ENCODE data around the gene COL2A1.

COL2A1 gene

DNA sequence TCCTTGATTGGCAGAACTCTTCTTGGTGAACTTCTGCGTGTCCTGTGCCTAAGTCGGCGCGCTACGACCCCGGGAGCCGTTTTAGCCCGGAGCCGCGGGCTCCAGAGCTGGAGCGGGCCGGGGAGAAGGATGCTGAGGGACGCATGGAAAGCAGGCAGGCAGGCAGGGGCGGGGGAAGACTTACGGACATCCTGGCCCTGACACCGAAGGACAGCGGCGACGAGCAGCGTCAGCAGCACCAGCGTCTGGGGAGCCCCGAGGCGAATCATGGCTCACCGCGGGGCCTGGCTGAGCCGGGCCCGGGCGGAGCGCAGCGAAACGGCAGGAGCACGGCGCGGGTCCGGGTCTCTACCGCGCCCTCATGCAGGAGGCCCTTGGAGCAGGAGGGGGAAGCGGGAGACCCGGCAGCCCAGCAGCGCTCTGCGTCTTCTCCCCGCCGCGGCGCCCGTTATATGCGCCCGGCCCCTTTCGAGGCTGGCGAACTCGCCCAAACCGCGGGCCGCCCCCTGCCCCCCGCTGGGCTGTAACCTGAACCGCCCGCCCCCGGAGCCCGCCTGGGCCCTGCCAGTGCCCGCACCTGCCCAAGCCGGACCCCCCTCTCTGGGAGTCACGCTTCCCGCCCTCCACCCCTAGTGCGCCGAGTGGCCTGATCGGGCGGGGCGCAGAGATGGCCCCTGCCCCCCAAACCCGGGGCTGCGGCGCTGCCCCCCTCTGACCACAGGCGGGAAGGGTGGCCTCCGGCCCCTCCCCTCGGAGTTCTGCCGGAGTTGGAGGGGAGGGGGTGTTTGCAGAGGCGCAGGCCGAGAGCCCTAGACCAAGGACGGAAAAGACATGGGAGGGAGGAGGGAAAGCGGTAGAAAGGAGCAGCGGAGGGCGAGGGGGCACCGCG is at the start of gene COL2A1:
TSS of gene COL2A1 (minus strand) at position 424 of the 889 bp plus-strand sequence. CDS start at position 269, 155 bp downstream.
- no peak for DNase-seq (ENCODE audit: low read depth)

DNA sequence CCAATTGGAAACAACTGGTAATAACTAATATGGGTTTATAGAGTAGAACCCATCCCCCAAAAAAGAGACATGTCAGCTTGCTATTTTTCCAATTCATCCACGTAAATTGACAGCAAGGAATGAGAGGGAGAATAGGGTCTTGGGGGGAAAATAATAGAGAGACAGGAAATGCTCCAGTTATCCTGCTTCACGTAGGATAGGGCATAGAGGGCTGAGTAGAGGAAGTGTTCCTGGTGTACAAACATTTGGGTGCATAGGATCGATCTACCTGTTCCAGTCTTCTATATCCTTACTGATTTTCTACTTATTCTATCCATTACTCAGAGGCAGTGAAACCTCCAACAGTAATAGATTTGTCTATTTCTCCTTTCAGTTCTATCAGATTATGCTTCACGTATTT is 49.6 kb upstream of the COL2A1 start:
- DNase-seq (ENCODE audit: low read depth) = no peak

DNA sequence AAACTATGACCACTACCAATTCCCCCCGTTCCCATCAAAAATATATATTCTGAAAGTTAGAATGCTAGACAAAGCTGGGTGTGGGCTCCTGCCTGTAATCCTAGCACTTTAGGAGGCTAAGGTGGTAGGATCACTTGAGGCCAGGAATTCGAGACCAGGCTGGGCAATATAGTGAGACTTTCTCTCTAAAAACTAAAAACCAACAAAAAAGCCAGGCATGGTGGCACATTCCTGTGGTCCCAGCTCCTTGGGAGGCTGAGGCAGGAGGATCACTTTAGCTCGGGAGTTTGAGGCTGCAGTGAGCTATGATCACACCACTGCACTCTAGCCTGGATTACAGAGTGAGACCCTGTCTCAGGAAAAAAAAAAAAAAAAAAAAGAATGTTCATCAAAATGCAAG is 48.8 kb upstream of the COL2A1 start:
- DNase-seq (ENCODE audit: low read depth) = no peak

DNA sequence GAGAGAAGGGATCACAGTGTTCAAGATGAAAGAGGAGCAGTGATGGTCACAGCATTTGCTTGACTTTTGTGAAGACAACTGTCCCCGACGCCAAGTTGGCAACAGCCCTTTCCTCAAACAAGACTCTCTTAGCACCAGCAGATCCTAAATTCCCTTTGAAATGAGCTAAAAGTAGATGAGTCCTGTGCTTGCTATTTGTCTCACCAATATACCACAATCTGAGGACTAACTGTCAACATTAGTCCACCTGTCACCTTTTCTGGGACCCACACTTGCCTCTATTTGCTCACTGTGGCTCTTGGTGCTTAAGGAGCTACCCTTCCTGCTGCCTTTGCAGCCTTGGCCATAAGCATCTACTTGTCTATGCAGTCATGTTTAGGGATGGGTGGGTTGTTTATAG is 47.4 kb upstream of the COL2A1 start:
- no peak for DNase-seq (ENCODE audit: low read depth)

DNA sequence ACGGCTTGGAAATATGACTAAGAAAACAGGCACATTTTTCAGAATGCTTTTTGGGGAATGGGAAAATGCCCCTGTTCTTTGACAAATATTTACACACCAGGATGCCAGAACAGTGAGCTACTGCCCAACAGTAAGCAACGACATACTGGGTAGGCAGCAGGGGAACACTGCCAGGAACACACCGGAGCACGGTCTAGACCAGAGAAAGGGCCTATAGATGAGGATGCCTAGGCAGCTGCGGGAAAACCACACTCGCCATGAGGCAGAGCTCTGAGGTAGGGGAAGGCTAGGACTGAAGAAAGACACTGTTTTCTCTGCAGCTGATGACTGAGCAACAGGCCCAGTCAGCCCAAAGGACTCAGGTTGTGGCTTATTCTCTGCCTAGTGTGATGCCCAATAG is 45.9 kb upstream of the COL2A1 start:
- no peak for DNase-seq (ENCODE audit: low read depth)

DNA sequence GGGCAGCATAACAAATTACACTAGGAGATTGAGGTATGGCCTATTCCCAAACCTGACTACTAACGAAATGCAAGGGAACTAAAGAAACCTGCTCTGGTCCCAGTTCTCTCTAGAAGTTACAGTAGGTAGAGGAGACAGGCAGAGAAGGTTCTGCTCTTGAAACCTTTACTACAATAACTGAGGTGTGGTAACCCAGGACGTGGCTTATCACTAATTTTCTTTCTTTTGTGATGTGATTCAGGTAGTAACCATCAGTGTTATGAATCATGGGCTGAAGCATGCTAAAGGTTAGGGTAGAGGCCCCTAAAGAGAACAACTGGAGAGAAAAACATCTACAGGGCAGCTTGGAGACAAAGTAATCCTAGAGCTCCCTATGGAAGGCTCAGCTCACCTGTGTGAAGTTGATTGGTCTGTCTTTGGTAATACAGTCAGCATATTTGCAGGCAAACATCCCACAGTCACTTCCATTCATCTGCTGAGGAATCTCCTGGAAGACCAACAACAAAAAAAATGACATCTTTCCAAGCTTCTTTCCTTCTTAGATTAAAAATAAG is 41.8 kb upstream of the COL2A1 start:
- DNase-seq (ENCODE audit: low read depth) = no peak

DNA sequence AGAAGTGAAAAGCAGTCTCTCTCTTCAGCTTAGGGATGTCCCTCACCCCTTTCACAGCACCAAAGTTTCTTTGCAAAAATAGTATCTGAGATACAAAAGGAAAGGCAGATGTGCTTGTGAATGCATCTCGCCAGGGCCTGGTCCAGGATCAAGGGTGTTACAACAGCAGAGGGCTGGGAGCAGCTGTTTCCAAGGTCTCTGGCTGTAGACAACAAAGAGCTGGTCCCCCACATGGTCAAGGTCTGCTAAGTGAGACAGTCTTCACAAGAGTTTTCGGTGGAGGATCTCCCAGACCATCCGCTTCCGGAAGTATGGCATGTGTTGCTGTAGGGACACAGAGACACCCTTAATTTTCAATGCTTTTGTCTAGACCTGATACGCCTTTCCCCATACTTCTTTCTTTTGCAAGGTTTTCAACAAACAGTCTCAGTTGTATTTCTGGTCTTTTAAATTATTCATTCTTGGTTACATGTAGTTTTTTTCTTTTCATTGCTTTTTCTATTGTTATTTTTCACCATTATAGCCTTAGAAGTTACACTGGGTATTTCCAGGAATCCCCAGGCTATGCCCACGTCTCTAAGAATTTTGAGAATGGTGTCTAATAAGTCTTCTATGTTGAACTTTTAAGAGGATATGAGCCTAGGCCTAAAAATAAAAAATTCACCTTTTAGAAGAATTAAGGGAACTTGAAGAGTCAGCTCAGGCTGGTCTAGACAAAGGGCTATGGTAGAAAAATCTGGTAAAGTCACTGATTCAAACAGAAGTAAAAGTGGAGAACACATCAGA is 41.0 kb upstream of the COL2A1 start:
- DNase-seq (ENCODE audit: low read depth) = no peak

DNA sequence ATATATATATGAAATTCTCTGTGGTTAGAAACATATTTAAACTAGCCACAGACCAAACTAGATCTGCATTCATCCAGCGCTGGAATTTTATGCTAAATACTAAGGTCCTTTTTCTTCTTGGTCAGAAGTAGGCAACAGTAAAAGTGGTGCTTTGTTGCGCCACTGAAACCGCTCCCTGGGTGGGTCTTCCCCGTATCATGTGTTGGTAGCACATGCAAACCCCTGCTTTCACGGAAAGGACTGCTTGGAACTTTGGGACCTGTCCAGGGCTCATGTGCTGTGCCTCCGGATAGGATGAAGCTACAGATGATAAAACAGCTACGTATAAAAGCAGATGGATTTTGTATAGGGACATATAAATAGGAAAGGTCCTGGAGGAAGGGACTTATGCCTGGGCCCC is 40.1 kb upstream of the COL2A1 start:
- no peak for DNase-seq (ENCODE audit: low read depth)

DNA sequence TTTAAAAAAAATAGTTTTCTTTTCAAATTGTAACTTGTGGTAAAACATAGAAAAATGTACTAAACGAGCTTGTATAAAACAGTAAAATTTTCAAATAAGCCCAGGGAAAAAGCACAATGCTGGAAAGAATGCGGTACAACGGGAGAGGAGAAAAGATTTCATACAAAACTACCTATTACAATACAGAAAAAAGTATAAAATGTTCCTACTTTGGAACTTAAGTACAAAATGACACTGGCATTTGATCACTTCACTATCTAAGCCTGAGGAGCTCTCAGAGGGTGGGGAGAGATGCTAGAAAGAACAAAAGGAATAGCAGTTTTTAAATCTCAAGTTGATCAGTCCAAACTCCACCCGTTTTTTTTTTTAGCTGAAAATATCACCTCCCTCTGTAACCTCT is 39.5 kb upstream of the COL2A1 start:
- DNase-seq (ENCODE audit: low read depth) = no peak

DNA sequence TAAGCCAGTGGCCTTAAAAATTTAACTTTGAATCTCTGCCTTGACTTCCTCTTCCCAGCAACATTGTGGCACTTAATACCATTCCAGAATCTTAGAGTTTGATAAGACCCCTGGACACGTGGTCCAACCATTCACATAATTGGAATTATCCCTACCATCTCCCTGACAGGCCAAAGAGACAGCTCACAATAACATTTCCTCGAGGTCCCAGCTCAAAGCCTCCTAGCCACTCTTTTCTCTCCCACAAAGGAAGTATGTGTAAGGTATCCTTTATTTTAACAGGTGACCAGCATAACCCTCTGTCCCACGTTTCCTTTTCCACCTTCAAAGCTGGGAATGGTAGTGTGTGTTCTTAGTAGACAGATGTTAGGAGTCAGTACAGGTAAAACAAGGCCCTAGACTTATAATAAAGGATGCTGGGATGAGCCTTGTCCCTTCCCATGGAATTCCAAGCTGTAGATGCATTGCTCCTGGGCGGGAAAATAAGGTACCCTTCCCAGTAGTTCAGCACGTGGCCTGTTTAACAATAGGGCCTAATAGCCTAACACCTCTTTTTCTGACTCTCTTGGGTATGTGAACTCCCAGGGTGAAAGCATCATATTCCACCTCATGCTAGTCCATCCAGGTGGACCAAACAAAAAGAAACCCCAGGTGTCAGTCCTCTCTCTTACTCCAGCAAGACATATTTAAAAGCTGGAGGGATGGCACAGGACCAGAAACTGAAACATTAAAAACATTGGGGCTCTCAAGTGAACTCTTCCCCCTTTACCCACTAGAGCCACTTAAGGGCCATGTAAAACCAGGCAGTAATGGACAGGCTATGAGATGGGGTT is 37.5 kb upstream of the COL2A1 start:
- DNase-seq (ENCODE audit: low read depth) = no peak

DNA sequence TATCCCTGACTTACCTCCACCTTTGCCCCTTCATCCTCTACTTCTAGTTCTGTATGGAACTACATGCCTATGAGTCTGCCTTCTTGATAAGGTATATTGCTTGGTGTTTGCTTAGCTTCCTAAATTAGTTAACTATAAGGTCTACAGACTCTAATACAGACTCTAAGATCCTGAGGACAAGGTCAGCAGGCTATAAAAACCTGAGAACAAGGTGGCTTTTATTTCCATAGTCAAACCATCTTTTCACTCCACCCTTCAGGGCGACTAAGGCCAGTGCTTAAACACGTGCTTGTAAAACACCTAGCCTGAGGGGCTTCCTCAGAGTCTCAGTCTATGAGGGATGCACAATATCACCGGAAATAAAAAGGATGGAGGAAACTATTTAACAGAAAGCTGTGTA is 36.1 kb upstream of the COL2A1 start:
- DNase-seq (ENCODE audit: low read depth) = no peak

DNA sequence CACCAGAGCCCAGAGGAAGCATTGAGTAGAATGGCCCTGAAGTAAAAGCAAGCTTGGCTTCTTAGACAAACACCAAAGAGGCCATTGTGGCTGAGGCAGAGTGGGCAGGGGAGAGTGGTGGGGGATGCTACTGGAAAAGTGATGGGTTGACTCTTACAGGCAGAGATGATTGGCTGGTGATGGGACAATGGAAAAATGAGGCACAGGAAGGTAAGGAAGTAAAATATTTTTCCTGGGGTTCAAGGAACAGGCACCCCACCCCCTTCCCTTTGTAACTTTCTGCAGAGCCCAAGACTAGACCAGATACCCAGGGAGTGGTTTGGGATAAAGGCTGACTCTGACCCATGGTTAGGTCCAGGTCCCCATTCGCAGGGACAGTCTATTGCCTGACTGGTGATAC is 34.9 kb upstream of the COL2A1 start:
- DNase-seq (ENCODE audit: low read depth) = no peak

DNA sequence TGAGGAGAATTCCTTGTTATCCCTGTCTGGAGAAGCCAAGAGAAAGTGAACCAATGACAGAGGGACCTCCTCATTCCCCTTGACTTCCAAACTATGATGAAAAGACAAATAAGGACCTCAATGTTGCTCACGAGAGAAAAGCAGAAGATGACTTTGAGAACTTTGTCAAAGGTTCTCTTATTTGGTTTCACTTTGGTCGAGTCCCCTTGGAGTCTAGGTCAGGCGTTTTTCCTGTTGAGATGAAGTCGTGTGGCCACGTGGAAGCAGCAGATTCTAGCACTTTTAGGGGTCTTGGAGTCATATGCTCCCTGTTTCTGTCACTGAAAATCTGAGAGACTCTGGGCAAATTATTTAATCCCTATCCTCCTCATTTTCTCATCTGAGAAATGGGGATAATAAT is 33.8 kb upstream of the COL2A1 start:
- no peak for DNase-seq (ENCODE audit: low read depth)

DNA sequence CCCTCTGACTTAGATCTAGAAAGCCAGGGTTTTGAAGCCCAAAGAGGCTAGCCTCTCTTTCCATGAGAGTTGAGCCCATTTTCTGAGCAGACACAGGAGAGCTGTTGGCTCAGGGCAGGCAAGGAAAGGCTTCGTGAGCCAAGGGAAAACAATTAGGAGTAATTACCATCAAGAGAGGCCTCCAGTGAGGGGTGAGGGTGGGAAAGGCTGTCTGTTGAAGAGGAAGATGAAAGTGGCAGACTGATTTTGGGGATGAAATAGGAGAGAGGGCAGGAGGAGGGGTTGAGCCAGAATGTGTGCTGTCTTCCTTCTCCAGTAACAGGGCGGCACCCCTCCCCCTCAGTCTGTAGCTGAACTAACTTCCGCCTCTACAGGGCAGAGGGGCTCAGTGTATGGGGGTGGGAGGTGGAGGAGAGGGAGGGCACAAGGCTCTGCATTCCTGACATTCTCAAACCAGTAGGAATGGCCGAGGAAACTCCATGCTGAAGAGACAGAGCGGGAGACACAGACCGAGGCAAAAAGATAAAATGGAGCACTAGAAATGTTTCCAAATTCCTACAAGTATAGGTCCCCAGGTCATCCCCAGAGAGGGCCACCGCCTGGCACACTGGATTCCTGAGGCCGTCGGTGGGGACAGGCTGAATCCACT is 33.1 kb upstream of the COL2A1 start:
- DNase-seq (ENCODE audit: low read depth) = no peak

DNA sequence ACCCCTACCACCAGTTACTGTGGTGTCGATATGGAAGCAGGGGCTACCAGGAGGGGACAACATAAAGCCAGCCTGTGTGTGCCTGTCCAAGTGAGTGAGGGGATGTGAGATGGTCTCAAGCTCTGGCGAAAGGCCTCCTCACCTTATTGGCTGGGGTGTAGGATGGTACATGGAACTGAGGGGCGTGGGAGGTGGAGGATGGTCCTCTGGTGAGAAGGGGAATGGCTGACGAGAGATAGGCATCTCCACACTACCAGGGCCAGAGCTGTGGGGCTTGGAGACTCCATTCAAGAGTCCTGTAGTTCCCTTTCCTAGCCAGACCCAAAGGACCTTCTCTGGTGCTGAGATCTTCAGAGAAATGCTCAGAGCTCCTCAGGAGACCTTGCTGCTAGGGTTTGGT is 32.5 kb upstream of the COL2A1 start:
- DNase-seq (ENCODE audit: low read depth) = no peak

DNA sequence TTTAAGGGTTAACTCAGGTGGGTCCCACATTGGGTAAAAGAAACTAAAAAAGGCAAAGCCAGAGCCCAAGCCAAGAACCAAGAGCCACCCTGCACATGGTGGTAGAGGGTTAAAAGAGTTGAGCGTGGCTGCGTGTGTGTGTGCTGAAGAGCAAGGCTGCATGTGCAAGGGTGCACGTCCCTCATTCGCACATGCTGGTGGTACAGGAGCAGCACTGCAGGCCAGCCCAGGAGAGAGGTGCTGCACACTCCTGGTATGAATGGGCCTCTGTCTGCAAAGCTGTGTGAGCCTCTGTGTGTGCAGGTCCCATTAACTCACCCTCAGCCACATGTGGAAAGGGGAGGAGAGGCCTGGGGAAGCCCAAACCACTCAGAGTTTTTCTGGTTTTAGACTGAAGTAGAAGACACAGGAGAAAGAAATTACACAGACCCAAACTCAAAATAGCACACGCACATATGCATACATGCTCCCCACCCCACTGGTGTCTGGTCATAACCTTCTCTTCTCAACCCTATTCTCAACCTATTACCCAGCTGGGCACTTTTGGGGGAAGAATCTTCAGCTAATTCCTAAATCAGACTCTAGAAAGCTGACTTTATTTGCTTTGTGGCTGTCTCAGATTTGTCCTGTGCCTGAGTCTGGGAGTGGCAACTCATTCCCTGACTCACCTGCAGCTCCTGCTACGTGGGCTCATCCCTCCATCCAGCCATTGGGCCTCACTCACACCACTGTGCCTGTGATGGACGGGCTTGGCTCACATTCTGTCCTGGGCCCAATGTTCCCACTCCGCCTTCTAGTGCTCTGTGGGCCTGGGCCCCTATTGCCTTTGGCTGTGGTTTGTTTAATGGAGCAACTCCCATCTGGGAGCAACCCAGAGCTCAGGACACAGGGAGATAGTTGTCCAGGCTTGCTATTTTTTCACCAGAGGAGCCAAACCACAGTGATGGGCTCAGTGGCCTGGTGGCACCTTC is 30.8 kb upstream of the COL2A1 start:
- DNase-seq (ENCODE audit: low read depth) = no peak

DNA sequence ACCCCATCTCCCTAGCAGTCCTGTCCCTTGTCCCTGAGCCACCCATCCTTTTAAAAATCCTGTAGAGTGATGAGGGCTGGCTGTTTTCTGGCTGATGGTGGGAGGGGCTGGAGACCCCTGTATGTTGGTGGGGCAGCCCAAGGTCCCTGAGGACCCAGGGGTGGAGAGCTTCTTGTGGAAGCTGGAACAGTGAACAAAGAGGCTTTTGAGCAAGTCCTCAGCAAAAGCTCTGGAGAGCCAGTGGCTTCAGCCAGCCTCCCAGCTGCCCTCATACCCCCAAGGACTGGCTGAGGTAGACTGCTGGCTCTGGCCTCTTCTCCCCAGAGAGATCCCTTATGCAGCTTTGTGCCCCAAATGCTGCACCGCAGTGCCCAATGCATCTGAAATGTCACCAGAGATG is 29.2 kb upstream of the COL2A1 start:
- DNase-seq (ENCODE audit: low read depth) = no peak

DNA sequence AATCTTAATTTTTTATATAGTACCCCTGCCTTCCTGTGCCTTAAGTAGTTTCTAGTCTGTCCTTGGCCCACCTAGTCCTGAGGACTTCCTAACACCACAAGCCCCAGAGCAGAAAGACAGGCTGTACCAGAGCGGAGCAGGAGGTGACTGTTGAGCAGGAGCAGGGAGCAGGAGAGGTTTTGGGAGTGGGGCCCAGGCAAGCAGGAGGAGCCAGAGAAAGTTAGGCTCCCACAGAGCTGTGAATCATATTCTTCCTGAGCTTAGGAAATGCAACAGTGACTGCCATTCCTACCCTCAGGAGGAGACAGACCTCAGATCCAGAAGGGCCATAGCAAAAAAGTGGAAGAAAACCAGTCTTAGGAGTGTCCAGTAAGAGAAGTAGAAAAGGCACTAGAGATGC is 28.3 kb upstream of the COL2A1 start:
- DNase-seq (ENCODE audit: low read depth) = no peak

DNA sequence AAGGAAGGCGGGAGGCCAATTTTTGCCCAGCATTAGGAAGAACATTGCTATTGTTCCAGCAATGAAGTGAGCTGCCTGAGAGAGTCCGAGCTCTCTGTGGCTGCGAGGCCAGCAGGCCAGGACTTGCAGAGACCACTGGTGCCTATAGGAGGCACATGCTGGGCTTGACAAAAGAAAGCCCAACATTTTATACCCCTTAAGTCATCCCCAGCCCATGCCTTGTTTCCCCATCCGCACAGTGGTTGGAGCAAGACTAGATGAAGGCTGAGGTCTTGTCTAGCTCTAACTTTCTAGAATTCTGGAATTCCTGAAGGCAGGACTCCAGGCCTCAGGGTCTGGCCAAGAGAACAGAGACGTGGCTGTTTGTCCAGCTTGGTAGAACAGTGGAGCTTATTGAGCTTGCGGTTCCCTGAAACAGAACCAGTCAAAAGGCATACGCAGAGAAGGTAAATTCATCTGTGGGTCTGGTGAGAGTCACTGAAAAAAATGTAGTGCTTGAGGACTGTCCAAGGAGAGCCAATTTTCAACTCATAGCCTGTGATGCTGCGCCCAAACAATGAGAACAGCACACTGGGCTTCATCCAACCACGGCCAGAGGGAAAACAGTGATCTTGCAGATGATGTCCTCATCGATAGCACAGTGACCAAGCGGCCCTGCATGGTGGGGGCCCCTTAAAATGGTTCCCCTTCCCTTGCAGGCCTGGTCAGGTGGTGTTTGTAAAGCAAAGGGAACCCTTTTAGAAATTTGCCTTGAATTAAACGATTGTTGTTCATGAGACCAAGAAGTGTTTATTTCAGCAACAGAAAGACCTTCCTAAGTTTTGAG is 27.1 kb upstream of the COL2A1 start:
- DNase-seq (ENCODE audit: low read depth) = no peak
